IMR-90 (cell line): Measurements from ENCODE around the gene STX18. TPM values are rescaled to one million over a fixed set of nuclear protein-coding genes. Genes with fewer than 3 reads are reported as not detected.
A peak's percentile ranks its signal among the peaks of the same experiment; 100 is the strongest.

Experiments used
- ATAC-seq: fragments of 200-7000 bp; cut with Tn5 transposase; 2 replicates; pipeline ENCODE4 v1.9.1; 2020; ENCODE audit warnings: low read depth, mild to moderate bottlenecking, moderate library complexity
- BruUV-seq: library from RNA; stranded (reverse); fragments of 400-500 nt; replicated peaks from 2 replicates; lab custom pipeline; 2021; lab: Mats Ljungman, UMichigan
- CTCF ChIA-PET: fragments of 300-600 bp; formaldehyde crosslinking; extraction: SDS; loops from one replicate; lab custom pipeline; 2021; ENCODE audit warnings: antibody characterized with exemption; lab: Yijun Ruan, JAX
- POLR2A ChIA-PET: fragments of 300-600 bp; sonication (Branson Sonifier 250); formaldehyde crosslinking; loops from one replicate; lab custom pipeline; 2022; ENCODE audit warnings: antibody characterized with exemption; ENCODE audit not compliant: unreplicated experiment; lab: Charles Lee
- DNase-seq: peaks from one replicate; pipeline ENCODE4 v3.0.0; 2013
- H2AFZ ChIP-seq: replicated peaks from 2 replicates; pipeline ENCODE3; 2013; ENCODE audit warnings: low read length, mild to moderate bottlenecking; ENCODE audit not compliant: poor library complexity
- H2AK5ac ChIP-seq: 2 replicates; pipeline ENCODE4 v1.6.1; 2013; ENCODE audit warnings: low read depth, low read length, inconsistent platforms
- H2AK9ac ChIP-seq: replicated peaks from 2 replicates; pipeline ENCODE3; 2013; ENCODE audit warnings: mild to moderate bottlenecking, low read depth, low read length, moderate library complexity; ENCODE audit not compliant: poor library complexity
- H2BK120ac ChIP-seq: 2 replicates; pipeline ENCODE4 v1.6.1; 2013; ENCODE audit warnings: low read depth, low read length, inconsistent platforms
- H2BK15ac ChIP-seq: 3 replicates; pipeline ENCODE4 v1.6.1; 2013; ENCODE audit warnings: low read depth, low read length, inconsistent platforms
- H2BK20ac ChIP-seq: 2 replicates; pipeline ENCODE4 v1.6.1; 2013; ENCODE audit warnings: low read depth, mild to moderate bottlenecking, inconsistent platforms, low read length, moderate library complexity
- H2BK5ac ChIP-seq: 2 replicates; pipeline ENCODE4 v1.6.1; 2013; ENCODE audit warnings: mild to moderate bottlenecking, low read depth, low read length, inconsistent platforms; ENCODE audit not compliant: poor library complexity, severe bottlenecking
- H3K14ac ChIP-seq: replicated peaks from 2 replicates; pipeline ENCODE4 v1.6.1; 2013; ENCODE audit warnings: low read depth, low read length, inconsistent platforms
- H3K18ac ChIP-seq: 2 replicates; pipeline ENCODE4 v1.6.1; 2013; ENCODE audit warnings: low read depth, low read length, control low read depth
- H3K23ac ChIP-seq: 2 replicates; pipeline ENCODE4 v1.6.1; 2013; ENCODE audit warnings: low read depth, low read length, inconsistent platforms
- H3K27ac ChIP-seq: 2 replicates; pipeline ENCODE4 v1.5.1; 2013; ENCODE audit warnings: mild to moderate bottlenecking, control low read depth, low read length; ENCODE audit not compliant: insufficient read depth
- H3K27me3 ChIP-seq: 2 replicates; pipeline ENCODE4 v1.6.1; 2013; ENCODE audit warnings: low read length; ENCODE audit not compliant: control insufficient read depth, insufficient read depth
- H3K36me3 ChIP-seq: 2 replicates; pipeline ENCODE4 v1.6.1; 2013; ENCODE audit warnings: low read length, mixed read lengths; ENCODE audit not compliant: control insufficient read depth, insufficient read depth
- H3K4ac ChIP-seq: 2 replicates; pipeline ENCODE4 v1.6.1; 2013; ENCODE audit warnings: low read depth, low read length, inconsistent platforms
- H3K4me1 ChIP-seq: 2 replicates; pipeline ENCODE4 v1.6.1; 2013; ENCODE audit warnings: low read length, mixed read lengths; ENCODE audit not compliant: control insufficient read depth, insufficient read depth
- H3K4me2 ChIP-seq: 2 replicates; pipeline ENCODE4 v1.6.1; 2013; ENCODE audit warnings: low read depth, mild to moderate bottlenecking, control low read depth, low read length, moderate library complexity
- H3K4me3 ChIP-seq: 2 replicates; pipeline ENCODE4 v1.5.1; 2013; ENCODE audit warnings: low read depth, mild to moderate bottlenecking, control low read depth, low read length, moderate library complexity; ENCODE audit not compliant: insufficient read depth
- H3K56ac ChIP-seq: 2 replicates; pipeline ENCODE4 v1.6.1; 2013; ENCODE audit warnings: low read length, inconsistent platforms; ENCODE audit not compliant: insufficient read depth; ENCODE audit errors: extremely low read depth
- H3K79me1 ChIP-seq, 2 experiments: 2 replicates each; pipeline ENCODE4 v1.6.1; 2013; ENCODE audit warnings: low read length in 2 of 2, inconsistent platforms in 1 of 2, low read depth in 1 of 2
- H3K9ac ChIP-seq: 2 replicates; pipeline ENCODE4 v1.6.1; 2013; ENCODE audit warnings: low read depth, low read length, control low read depth
- H3K9me1 ChIP-seq: 2 replicates; pipeline ENCODE4 v1.6.1; 2013; ENCODE audit warnings: low read length, inconsistent platforms; ENCODE audit not compliant: insufficient read depth
- H3K9me3 ChIP-seq: 2 replicates; pipeline ENCODE4 v1.6.1; 2013; ENCODE audit warnings: low read length; ENCODE audit not compliant: control insufficient read depth, insufficient read depth
- H4K20me1 ChIP-seq: 2 replicates; pipeline ENCODE4 v1.6.1; 2013; ENCODE audit warnings: low read length, inconsistent platforms; ENCODE audit not compliant: insufficient read depth
- H4K5ac ChIP-seq: 2 replicates; pipeline ENCODE4 v1.6.1; 2013; ENCODE audit warnings: mild to moderate bottlenecking, low read depth, low read length, control low read depth
- H4K8ac ChIP-seq, 2 experiments: 2 replicates each; pipeline ENCODE4 v1.6.1; 2013; ENCODE audit warnings: low read depth in 2 of 2, low read length in 2 of 2, control low read depth in 1 of 2, inconsistent platforms in 1 of 2
- H4K91ac ChIP-seq: 2 replicates; pipeline ENCODE4 v1.6.1; 2013; ENCODE audit warnings: low read depth, low read length, inconsistent platforms; ENCODE audit not compliant: insufficient read depth
- BHLHE40 ChIP-seq: fragments of 150-350 bp; IDR thresholded peaks from 2 replicates; pipeline ENCODE4 v1.6.1; 2016; ENCODE audit warnings: mild to moderate bottlenecking, low read depth, low read length
- FOS ChIP-seq: fragments of 150-350 bp; IDR thresholded peaks from 2 replicates; pipeline ENCODE4 v1.6.1; 2016; ENCODE audit warnings: low read depth, low read length
- MAFK ChIP-seq: IDR thresholded peaks from 2 replicates; pipeline ENCODE4 v1.6.1; 2012; ENCODE audit warnings: low read depth, low read length, improper control_type of control experiment
- NFE2L2 ChIP-seq: fragments of 150-350 bp; IDR thresholded peaks from 2 replicates; pipeline ENCODE4 v1.6.1; 2016; ENCODE audit warnings: low read depth, mild to moderate bottlenecking, low read length
- POLR2A ChIP-seq: IDR thresholded peaks from 2 replicates; pipeline ENCODE4 v1.6.1; 2012; ENCODE audit warnings: mild to moderate bottlenecking, low read depth, low read length
- RAD21 ChIP-seq: IDR thresholded peaks from 2 replicates; pipeline ENCODE4 v1.6.1; 2012; ENCODE audit warnings: low read length, improper control_type of control experiment
- RCOR1 ChIP-seq: IDR thresholded peaks from 2 replicates; pipeline ENCODE4 v1.6.1; 2012; ENCODE audit warnings: mild to moderate bottlenecking, low read length, improper control_type of control experiment; ENCODE audit not compliant: insufficient replicate concordance
- RFX5 ChIP-seq: IDR thresholded peaks from 2 replicates; pipeline ENCODE4 v1.8.0; 2012; ENCODE audit warnings: low read depth, mild to moderate bottlenecking, low read length, moderate library complexity
- SMC3 ChIP-seq: fragments of 150-350 bp; IDR thresholded peaks from 2 replicates; pipeline ENCODE4 v1.6.1; 2016; ENCODE audit warnings: low read depth, mild to moderate bottlenecking, antibody characterized with exemption, low read length, moderate library complexity
- WGBS, 2 experiments: methylation state at CpG; one replicate each; pipeline versions ENCODE4 v1.1.5 to v1.1.7; 2013; ENCODE audit warnings: missing lambda C conversion rate in 2 of 2; ENCODE audit not compliant: insufficient read length in 1 of 2; ENCODE audit errors: extremely low coverage in 2 of 2; 5-methylcytosine and 5-hydroxymethylcytosine counted together
- dilution Hi-C: fragments of 300-500 bp; cut with HindIII; formaldehyde crosslinking; loops from one replicate; pipeline ENCODE4 v1.14.3; 2018; ENCODE audit warnings: low sequenced_read_pairs; ENCODE audit not compliant: unreplicated experiment
- in situ Hi-C: fragments of 300-500 bp; cut with MboI; formaldehyde crosslinking; loops from 3 replicates; pipeline ENCODE4 v1.14.3; 2019; ENCODE audit warnings: low sequenced_read_pairs, inconsistent platforms, mixed read lengths
- intact Hi-C: fragments of 100-400 bp; cut with micrococcal nuclease; formaldehyde crosslinking; loops from 2 replicates; pipeline ENCODE4 v1.10.0; 2022
- polyA plus RNA-seq, 3 experiments: library from polyadenylated mRNA; depleted of rRNA; stranded (reverse); fragments of >200 nt; gene quantifications; 2 replicates each; pipeline ENCODE4 v1.2.3, GENCODE V29; 2012; ENCODE audit warnings: low replicate concordance in 1 of 3
- total RNA-seq: library from RNA; depleted of rRNA; stranded (reverse); fragments of >200 nt; gene quantifications from 2 replicates; pipeline ENCODE4 v1.2.3, GENCODE V29; 2012
- TF ChIP-seq, protein P1 (sequence below): fragments of 150-350 bp; IDR thresholded peaks from 2 replicates; pipeline ENCODE4 v1.6.1; 2016; ENCODE audit warnings: low read depth, mild to moderate bottlenecking, low read length, moderate library complexity, borderline replicate concordance
- TF ChIP-seq, protein P2 (sequence below): conservative IDR thresholded peaks from 2 replicates; pipeline ENCODE4 v1.5.1; 2012; ENCODE audit warnings: mild to moderate bottlenecking, low read depth, low read length, improper control_type of control experiment

Gene STX18
- total and polyA plus RNA-seq, 2 of the 4 experiments (the other 2 are of a cell fraction) = 20.1 to 23.4 TPM

DNA sequence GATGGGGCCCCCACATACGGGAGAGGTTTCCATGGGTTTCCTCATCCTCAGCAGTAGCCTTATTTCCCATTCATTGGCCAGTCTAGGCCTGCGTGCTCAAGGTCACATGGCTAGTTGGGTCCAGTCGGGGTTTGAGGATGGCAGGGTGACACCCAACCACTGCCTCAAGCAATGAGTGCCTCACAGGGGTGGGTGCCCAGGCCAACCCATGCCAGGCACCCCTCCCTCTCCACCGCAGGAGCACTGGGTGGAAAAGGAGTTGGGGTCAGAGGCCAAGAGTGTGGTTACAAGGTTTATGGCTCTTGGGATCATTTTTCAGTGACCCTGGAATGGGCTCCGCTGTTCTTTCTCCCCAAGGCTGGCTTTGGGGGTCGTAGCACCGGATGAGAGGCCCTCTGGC, 151.8 kb downstream of the STX18 start:
- TF ChIP-seq RFX5 = no peak
- TF ChIP-seq RCOR1 = no peak
- TF ChIP-seq SMC3 = no peak
- TF ChIP-seq POLR2A = no peak
- TF ChIP-seq, protein P1, sequence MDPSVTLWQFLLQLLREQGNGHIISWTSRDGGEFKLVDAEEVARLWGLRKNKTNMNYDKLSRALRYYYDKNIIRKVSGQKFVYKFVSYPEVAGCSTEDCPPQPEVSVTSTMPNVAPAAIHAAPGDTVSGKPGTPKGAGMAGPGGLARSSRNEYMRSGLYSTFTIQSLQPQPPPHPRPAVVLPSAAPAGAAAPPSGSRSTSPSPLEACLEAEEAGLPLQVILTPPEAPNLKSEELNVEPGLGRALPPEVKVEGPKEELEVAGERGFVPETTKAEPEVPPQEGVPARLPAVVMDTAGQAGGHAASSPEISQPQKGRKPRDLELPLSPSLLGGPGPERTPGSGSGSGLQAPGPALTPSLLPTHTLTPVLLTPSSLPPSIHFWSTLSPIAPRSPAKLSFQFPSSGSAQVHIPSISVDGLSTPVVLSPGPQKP = no peak
- TF ChIP-seq, protein P2, sequence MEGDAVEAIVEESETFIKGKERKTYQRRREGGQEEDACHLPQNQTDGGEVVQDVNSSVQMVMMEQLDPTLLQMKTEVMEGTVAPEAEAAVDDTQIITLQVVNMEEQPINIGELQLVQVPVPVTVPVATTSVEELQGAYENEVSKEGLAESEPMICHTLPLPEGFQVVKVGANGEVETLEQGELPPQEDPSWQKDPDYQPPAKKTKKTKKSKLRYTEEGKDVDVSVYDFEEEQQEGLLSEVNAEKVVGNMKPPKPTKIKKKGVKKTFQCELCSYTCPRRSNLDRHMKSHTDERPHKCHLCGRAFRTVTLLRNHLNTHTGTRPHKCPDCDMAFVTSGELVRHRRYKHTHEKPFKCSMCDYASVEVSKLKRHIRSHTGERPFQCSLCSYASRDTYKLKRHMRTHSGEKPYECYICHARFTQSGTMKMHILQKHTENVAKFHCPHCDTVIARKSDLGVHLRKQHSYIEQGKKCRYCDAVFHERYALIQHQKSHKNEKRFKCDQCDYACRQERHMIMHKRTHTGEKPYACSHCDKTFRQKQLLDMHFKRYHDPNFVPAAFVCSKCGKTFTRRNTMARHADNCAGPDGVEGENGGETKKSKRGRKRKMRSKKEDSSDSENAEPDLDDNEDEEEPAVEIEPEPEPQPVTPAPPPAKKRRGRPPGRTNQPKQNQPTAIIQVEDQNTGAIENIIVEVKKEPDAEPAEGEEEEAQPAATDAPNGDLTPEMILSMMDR = no peak
- no peak for TF ChIP-seq RAD21
- no peak for TF ChIP-seq NFE2L2
- TF ChIP-seq FOS = no peak
- no peak for TF ChIP-seq MAFK
- no peak for TF ChIP-seq BHLHE40
- Histone ChIP-seq H3K36me3 (no peaks in the 10 kb centered on the region; the same call in 1 of the 2 replicates), H2AK9ac (peak overlapping the region; percentile 52), H3K9me3 (no peaks in the 10 kb centered on the region), H3K23ac (no peak overlapping the region), H3K27me3 (peaks cover 76% of the 10 kb centered on the region), H3K9ac (no peak overlapping the region), H2BK120ac (no peak overlapping the region), H4K8ac (no peak overlapping the region), H3K56ac (no peak overlapping the region), H4K91ac (no peak overlapping the region), H3K27ac (no peak overlapping the region), H3K4me2 (no peak overlapping the region), H4K5ac (no peak overlapping the region), H3K4me1 (peaks cover 13% of the 10 kb centered on the region; the same call in 1 of the 2 replicates), H2AFZ (no peak overlapping the region), H4K20me1 (no peaks in the 10 kb centered on the region; the same call in 1 of the 2 replicates), H2BK5ac (no peak overlapping the region), H3K14ac (no peak overlapping the region), H3K4me3 (no peak overlapping the region), H3K9me1 (peaks cover 4% of the 10 kb centered on the region; the same call in 1 of the 2 replicates), H2AK5ac (no peak overlapping the region), H3K79me1 (no peaks in the 10 kb centered on the region), H2BK20ac (no peak overlapping the region), H2BK15ac (no peak overlapping the region), H3K18ac (no peak overlapping the region), H3K4ac (no peak overlapping the region)
- no peak for ATAC-seq
- intact Hi-C loops = no loop called here
- dilution Hi-C loops = no loop called here
- in situ Hi-C loops = no loop called here
- 61% methylated on average over 4 of the region's 7 CpGs; no CpG with 5 or more reads in 1 of the 2 experiments for WGBS, 2 experiments
- BruUV-seq = no TSS peak
- DNase-seq = no peak
- ChIA-PET POLR2A (no interaction called here), CTCF (no interaction called here)
